KG1 (cell line): ENCODE results near the gene CLDN15.
"Not testable (repeated sequence)": the region's sequence is repeated elsewhere in the genome, so short reads cannot be mapped to it uniquely, and the experiment has no call there.

Experiments used
- DNase-seq: peaks from one replicate; lab custom pipeline; 2025; lab: John Stamatoyannopoulos, UW

CLDN15 gene

DNA sequence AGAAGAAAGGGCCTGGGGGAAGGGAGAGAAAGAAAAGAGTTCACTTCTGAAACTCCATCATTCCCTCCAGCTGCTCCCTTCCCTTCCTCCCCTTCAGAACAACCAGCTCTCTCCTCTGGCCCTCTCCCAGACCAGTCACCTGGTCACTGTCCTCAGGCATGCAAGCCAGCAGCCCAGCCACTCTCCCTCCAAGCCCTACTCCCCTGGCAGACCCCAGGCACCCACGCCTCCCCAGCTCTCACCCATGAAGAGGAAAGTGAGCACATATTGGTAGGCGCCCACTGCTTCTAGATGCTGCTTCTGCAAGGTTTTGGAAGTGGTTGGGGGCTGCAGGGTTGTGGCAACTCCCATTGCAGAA, 37.1 kb downstream of the CLDN15 start:
- no peak for DNase-seq

DNA sequence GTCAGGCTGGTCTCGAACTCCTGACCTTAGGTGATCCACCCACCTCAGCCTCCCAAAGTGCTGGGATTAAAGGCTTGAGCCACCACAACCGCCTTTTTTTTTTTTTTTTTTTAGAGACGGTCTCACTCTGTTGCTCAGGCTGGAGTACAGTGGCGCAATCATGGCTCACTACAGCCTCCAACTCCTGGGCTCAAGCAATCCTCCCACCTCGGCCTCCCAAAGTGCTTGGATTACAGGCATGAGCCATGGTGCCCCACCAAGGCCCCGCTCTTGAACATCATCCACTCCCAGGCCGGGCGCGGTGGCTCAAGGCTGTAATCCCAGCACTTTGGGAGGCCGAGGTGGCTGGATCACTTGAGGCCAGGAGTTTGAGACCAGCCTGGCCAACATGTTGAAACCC, 38.1 kb downstream of the CLDN15 start:
- DNase-seq = not testable (repeated sequence)

DNA sequence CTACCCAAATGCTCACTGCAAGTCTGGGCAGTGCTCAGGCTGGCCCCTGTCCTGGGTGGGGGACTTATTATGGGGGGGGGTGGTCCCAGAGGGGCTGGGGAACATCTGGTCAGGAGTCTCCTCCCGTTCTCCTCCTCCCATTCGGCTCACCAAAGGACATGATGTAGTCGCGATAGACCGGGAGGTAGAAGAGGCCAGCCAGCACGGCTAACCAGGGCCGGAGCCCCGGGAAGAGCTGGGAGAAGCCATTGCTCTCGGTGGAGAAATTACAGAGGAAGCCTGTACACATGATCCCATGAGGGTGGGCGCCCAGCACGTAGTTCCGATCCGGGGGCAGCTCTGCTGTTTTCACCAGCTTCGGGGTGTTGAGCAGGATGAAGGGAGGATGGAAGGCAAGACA, 39.1 kb downstream of the CLDN15 start:
- DNase-seq = no peak

DNA sequence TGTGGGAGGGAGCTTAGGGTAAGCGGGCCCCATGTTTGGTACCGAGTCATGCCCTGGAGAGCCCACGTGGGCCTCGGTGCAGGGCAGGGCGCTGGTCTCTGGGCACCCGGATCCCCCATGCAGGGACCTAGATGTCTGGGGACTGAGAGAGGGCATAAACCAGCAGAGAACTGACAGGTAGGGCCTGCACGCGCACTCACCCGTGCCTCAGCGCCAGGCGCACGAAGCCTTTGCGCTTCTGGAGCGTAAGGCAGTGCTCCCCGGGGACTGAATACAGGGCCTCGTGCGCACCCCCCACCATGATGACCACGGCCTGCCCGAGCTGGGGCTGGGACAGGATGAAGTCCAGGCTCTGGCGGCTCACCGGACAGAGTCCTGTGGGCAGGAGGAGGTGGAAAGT, 39.6 kb downstream of the CLDN15 start:
- no peak for DNase-seq

DNA sequence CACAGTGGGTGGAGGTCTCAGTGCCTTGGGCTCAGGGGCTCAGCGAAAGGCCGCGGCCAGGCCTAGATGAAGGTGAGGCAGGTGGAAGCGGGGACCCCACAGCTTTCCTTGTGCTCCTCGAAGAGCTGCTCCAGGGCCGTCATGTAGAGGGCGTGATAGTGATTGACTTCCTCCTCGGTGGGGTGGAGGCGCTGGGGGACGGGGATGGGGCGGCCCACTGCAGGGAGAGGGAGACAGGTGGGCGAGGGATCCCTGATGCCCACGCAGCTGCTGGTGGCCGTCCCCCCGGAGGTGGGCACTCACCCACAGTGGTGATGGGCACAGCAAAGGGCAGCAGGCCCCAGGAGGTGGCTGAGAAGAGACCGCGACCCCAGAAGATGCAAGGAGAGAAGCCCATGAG, 41.7 kb downstream of the CLDN15 start:
- DNase-seq = no peak

DNA sequence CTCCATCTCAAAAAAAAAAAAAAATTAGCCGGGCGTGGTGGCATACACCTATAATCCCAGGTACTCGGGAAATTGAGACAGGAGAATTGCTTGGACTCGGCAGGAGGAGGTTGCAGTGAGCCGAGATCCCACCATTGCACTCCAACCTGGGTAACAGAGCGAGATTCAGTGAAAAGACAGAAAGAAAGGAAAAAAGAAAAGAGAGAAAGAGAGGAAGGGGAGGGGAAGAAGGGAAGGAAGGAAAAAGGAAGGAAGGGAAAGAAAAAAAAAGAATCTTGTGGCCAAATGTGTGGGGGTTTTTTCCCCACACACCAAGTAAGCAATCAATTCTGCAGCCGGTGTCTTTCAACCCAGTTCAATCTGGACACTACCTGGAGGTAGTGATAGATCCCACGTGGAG, 48.5 kb downstream of the CLDN15 start:
- no peak for DNase-seq

DNA sequence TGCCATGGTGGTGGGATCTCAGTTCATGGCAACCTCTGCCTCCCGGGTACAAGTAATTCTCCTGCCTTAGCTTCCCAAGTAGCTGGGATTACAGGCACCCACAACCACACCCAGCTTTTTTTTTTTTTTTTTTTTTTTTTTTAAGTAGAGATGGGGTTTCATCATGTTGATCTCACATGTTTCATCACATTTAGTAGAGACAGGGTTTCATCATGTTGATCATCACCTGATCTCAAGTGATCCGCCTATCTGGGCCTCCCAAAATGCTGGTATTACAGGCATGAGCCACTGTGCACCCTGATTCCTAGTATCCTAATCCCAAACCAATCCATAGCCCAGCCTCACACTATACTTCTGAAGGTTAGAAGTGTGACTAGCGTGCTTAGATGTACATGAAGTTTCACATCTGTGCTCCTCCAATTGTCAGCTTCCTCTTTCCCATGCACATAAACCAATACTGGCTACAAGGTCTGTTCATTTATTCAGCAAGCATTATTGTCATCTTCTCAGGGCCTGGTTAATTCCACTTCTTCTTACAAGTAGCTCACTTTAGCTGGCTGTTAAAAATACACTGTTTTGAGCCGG, 50.7 kb downstream of the CLDN15 start:
- no peak for DNase-seq

DNA sequence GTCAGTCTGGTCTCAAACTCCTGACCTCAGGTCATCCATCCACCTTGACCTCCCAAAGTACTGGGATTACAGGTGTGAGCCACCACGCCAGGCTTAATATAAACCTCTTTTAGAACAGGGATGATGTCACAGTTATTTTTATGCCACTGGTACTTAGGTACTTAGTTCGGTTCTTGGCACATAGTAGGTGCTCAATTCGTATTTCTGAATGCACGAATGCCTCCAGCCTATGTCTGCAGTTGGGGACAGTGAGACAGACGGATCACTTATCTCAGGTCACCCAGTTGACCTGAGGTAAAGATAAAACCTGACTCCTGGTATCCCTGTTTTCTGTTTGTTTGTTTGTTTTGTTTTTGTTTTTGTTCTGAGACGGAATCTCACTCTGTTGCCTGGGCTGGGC, 51.4 kb downstream of the CLDN15 start:
- DNase-seq = no peak

DNA sequence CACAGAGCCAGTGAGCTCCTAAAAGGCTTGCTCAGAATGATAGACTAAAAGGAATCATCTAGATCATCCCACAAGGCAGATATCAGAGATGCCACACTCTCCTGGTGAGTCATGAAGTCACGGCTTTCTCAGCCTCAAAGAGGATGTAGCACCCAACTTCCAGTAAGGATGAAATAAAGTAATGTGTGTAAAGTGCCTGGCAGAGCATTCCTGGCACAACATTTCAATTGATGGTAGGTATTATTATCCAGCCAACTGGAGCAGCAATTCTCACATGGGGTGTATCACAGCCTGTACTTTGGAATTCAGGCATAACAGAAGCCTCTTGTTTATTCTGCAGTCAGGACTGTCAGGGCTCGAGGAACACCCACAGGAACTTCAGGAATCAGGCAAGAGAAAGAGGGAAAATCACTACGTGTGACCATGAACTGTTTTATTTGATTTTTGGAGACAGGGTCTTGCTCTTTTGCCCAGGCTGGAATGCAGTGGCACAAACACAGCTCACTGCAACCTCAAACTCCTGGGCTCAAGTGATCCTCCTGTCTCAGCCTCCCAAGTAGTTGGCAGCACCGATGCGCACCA, 52.3 kb downstream of the CLDN15 start:
- no peak for DNase-seq
